HG02840 (cell line): ENCODE measurements around the gene MKNK2.
"Not testable (repeated sequence)": the region's sequence is repeated elsewhere in the genome, so short reads cannot be mapped to it uniquely, and the experiment has no call there.

Experiments
- ATAC-seq: cut with Tn5 transposase; IDR thresholded peaks from one replicate; pipeline ENCODE4 v1.9.1; 2021; ENCODE audit warnings: mild to moderate bottlenecking, moderate library complexity, moderate number of reproducible peaks; ENCODE audit not compliant: unreplicated experiment, low FRiP score

Gene MKNK2

DNA sequence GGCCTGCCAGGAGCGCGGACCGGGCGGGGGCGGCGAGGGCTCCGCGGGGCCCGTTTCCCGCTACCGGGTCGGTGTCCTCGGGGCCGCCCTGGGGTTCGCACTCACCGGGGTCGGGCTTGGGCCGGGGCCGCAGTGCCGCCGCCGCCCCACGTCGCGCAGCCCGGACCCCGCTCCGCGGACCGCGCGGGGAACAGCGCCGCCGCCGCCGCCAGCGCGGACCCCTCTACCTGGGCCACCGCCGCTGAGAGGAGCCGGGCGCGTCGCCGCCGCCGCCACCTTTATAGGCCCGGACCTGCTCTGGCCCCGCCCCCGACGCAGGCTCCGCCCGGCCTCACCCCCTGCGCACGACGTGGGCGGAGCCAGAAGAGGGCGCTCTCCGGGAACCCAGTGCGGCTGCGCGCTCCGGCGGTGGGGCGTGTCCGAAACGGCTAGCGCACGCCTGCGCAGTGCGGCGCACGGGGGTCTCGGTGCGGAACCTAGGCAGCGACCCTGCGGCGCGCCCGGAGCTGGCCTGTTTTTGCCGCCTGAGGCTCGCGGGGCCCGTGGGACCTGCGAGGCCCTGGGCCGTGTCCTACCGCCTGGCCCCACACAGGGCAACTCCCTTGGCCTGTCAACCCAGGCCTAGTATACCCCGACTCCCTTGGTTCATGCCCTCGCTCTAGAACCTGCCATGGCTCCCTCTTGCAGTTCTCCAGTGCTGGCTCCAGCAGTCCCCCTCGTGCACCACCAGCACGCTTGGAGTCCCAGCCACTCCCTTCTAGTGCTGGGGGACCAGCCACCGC lies at the start of gene MKNK2:
Gene MKNK2 (minus strand): TSS at position 254 of the 782 bp plus-strand sequence. CDS start 393 bp downstream, outside the sequence.
- ATAC-seq, result peak; percentile 46

DNA sequence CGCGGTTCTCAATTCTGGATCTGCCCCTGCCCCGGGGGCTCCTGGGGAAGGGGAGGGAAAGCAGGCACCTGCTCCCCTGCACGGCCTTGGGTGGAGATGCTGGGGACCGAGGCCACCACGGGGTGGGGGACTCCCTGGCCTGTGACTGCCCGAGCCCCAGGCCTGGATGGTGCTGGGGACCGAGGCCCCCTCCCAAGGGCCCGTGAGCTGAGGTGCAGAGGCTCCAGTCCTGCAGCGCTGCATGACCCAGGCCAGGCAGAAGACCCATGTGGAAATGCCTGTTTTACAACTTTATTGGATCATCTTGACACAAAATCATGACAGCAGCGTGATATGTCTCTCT lies 49.6 kb upstream of the MKNK2 start:
- no peak for ATAC-seq

DNA sequence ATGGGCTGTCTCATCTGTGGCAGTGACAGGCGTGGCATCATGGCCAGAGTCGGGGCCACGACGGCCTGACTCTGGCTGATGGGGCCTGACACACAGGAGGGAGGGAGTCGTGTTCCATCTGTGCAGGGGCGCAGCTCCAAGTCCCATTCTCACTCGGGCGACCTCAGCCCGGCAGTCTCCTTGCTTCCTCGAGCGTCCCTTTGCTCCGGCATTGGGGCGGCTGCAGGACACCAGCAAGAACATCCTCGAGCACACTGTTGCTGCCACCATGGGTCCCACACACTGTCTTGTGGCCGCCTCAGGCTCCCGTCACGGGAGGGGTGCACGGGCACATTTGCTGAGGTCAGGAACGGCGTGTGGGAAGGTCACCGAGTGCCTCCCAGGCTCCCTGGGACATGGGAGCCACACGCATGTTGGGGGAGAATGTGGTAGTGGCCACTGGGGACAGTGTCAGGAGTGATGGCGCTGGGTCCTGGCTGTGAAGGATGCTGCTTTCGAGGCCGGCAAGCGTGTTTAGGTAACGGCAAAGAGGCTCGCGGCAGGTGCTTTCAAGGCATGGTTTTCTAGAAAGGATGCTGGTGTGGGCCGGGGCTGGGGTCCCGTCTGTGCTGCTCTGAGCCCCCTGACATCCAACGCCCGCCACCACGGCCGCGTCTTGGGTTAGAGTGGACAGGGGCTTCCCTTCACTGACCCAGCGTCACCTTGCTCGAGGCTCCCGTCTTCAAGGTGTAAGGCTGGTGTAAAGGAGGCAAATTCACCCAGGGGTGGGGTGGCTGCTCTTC lies 49.1 kb upstream of the MKNK2 start:
- no peak for ATAC-seq

DNA sequence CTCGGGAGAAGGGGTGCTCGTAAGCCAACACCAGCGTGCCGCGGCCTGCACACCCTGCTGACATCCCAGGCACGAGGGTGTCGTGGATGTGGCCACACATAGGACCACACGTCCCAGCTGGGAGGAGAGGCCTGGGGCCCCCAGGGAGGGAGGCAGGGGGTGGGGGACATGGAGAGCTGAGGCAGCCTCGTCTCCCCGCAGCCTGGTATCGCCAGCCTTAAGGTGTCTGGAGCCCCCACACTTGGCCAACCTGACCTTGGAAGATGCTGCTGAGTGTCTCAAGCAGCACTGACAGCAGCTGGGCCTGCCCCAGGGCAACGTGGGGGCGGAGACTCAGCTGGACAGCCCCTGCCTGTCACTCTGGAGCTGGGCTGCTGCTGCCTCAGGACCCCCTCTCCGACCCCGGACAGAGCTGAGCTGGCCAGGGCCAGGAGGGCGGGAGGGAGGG lies 48.0 kb upstream of the MKNK2 start:
- no peak for ATAC-seq

DNA sequence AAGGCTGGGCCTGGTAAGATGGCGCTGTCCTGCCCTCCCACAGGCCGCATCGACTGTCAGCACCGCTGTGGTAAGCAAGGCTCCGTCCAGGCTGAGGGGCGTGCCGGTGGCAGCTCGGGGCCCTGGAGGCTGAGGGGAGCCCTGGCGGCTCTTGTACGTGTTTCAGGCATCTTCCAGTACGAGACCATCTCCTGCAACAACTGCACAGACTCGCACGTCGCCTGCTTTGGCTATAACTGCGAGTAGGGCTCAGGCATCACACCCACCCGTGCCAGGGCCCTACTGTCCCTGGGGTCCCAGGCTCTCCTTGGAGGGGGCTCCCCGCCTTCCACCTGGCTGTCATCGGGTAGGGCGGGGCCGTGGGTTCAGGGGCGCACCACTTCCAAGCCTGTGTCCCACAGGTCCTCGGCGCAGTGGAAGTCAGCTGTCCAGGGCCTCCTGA lies 46.9 kb upstream of the MKNK2 start:
- no peak for ATAC-seq

DNA sequence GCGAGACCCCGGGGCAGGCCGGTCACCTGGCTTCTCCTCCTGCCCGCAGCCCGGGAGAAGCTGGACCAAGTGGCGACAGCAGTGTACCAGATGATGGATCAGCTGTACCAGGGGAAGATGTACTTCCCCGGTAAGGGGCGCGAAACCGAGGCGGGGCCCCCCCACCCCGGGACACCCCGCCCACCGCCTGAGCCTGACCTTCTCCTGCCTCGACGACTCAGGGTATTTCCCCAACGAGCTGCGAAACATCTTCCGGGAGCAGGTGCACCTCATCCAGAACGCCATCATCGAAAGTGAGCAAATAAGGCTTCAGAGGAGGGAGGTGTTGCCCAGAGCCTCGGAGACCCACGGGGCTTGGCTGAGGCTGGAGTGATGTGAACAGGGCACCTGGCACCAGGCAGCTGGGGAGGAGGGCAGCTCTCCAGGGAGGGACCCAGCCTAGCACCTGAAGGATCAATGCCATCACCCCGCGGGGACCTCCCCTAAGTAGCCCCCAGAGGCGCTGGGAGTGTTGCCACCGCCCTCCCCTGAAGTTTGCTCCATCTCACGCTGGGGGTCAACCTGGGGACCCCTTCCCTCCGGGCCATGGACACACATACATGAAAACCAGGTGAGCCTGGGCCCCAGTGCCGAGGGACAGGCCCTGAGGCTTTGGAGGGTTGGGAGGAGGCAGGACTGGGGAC lies 46.3 kb upstream of the MKNK2 start:
- ATAC-seq, result no peak

DNA sequence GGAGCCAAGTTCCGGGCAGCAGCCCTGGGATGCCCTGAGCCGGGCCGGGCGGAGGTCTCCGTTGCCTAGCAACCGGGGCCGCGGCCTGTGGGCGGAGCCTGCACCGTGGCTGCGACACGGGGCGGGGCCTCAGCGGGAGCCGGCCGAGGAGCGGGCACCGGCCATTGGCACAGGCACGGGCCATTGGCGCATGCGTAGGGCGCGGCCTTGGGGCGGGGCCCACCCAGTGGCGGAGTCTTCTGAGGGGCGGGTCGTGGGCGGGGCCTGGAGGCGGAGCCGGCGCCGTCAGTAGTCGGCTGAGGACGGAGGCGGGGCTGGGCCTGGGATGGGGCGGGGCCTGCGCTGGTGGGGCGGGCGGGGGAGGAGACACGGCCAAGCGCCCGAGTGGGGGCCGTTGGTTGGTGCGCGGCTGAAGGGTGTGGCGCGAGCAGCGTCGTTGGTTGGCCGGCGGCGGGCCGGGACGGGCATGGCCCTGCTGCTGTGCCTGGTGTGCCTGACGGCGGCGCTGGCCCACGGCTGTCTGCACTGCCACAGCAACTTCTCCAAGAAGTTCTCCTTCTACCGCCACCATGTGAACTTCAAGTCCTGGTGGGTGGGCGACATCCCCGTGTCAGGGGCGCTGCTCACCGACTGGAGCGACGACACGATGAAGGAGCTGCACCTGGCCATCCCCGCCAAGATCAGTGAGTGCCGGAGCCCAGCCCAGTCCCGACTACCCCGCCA lies 45.6 kb upstream of the MKNK2 start, which contains the start of gene IZUMO4:
Gene IZUMO4 (plus strand): TSS at position 436 of the 723 bp plus-strand sequence. CDS start 31 bp downstream, at position 467.
- ATAC-seq, result peak; percentile 56

DNA sequence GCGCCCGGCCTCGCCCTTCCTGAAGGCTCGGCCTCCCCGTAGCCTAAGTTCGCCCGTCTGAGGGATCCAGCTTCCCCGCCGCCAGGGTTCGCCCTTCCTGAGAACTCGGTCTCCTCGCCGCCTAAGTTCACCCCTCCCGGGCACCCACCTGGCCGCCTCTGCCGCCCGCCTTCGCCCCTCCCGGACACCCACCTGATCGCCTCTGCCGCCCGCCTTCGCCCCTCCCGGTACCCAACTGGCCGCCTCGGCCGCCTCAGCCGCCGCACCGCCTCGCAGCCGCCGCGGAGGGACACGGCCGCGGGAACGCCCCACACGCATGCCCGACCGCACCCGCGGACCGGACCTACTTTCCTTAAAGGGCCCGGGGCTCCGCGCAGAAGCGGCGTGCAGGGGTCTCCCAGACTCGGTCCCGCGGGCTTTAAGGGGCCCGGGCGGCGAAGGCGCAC lies 45.0 kb upstream of the MKNK2 start, which contains the start of gene MOB3A:
Gene MOB3A (minus strand): TSS at position 293 of the 446 bp plus-strand sequence. CDS start 17,766 bp downstream, outside the sequence.
- ATAC-seq, result peak; percentile 39

DNA sequence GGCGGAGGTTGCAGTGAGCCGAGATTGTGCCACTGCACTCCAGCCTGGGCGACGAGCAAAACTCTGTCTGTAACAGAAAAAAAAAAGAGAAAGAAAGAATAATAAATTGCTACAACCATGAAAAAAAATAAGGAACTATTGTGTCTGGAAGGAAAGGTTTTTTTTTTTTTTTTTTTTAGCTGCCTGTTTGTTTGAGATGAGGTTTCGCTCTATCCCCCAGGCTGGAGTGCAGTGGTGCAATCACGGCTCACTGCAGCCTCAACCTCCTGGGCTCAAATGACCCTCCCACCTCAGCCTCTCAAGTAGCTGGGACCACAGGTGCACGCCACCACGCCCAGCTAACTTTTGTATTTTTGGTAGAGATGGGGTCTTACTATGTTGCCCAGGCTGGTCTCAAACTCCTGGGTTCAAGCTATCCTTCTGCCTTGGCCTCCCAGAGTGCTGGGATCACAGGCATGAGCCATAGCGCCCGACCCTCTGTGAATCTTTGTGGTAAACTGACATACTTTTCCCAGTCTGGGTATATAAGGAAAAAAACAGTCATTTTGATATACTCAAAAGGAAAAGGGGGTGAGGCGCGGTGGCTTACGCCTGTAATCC lies 41.0 kb upstream of the MKNK2 start:
- ATAC-seq, result not testable (repeated sequence)

DNA sequence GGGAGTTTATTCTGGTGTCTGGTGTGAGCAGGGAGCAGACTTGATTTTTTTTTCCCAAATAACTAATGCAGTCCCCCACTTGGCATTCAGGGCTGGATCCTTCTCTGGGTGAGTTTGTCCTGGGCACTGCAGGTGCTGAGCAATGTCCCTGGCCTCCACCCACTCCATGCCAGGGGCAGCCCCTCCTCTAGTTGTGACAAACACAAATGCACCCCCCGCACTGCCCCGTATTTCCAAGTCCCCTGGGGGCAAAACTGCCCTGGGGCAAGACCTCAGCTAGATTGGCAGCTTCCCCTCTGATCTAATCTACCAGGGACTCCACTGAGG lies 38.6 kb upstream of the MKNK2 start:
- ATAC-seq, result peak; percentile 3

DNA sequence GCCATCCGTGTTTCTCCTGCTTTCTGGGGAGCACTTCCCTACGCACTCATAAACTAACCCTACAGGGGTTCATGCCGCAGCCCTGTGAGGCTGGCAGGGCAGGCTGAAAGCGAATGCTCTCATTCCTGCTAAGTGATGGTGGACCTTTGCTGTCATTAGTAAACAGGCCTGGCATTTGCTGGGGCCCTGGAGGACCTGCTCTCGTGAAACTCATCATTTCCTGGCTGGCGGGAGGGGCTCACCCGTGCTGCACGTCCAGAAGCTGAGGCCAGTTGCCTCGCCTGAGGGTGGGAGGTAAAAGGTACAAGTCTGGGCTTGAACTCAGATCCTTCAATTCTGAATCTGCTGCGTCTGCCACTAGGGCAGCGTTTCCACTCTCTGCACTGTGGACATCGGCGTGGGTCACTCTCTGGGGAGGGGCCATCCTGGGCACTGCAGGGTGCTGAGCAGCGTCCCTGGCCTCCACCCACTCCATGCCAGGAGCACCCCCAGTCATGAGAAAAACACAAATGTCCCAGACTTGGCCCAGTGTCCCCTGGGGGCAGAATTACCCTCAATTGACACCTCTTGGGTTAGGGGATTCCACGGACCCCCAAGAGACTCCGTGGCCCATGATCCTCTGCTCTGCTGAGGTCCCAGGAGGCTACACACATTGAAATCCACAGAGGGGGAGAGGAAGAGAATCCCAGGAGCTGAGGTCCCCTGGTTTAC lies 38.1 kb upstream of the MKNK2 start:
- ATAC-seq, result no peak

DNA sequence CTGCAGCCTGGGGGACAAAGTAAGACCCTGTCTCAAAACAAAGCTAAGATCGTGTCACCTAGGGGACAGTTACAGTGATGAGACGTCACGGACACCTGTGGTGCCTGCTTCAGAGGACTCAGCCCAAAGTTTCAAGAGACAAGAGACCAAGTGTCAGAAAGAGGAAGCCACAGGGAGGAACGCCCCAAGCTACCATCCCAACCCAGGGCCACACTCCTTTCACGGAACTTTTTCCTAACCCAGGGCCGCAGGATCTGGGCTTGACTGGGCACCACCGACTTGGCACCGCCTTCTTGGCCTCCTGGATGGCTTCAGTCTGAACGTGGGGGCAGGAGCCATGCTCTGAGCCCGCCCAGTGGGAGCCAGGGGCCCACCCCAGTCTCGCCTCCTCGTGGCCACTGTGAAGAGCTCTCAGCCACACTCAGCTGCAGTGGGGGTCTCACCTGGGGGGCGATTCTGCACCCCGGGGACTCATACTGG lies 36.6 kb upstream of the MKNK2 start:
- ATAC-seq, result no peak

DNA sequence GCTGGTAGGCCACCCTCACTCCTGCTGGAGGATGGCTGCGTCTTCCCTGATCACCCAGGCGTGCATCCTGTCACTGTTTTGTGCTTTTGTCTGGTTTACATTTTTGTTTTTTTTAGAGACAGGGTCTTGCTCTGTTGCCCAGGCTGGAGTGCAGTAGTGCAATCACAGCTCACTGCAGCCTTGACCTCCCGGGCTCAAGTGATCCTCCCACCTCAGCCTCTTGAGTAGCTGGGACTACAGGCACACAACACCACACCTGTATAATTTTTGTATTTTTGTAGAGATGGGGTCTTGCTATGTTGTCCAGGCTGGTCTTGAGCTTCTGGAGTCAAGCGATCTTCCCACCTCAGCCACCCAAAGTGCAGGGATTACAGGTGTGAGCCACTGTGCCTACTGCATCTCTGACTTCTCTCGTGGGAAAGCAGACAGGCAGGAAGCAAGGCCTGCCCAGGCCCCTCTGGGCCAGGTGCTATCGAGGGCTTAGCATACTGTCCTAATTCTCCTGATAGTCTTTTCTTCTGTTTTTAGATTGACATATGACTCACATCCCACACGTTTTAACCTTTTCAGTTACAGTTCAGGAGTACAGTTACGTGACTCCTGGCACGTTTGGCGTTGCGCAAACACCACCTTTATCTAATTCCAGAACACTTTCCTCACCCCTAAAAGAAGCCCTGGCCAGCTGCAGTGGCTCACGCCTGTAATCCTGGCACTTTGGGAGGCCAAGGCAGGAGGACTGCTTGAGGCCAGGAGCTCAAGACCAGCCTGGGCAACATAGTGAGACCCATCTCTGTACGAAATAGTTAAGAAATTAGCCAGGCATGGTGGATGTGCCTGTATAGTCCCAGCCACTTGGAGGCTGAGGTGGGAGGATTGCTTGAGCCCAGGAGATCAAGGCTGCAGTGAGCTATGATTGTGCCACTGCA lies 35.9 kb upstream of the MKNK2 start:
- ATAC-seq, result not testable (repeated sequence)

DNA sequence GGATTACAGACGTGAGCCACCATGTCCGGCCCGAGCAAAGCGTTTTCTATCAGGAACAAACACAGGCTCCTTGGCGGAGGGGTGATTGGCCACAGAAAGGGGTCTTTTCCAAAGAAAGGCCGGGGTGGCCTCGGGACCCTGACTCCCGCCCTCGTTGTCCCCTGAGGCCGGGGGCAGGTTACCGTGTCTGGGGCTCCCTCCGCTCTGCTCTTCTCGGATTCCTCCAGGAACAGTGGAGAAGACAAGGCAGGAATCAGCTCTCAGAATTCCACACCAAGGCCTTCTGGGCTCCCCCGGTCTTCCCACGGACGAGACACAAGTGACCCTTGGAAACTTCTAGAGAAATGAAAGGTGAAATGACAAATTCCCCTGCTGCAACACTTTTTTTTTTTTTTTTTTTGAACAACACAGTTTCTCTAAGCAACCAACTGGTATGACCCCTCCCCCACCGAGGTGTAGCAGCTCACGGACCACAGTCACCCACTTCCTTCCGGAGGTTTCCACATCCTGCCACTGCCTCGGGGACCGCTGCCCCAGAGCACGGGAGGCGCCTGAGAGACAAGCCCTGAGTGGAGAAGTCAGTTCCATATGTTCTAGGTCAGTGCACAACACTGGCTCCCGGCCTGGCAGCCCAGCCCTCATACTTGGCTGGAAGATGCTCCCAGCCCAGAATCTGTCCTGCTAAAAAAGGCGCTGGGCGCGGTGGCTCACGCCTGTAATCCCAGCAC lies 34.1 kb upstream of the MKNK2 start:
- peak; percentile 29 for ATAC-seq

DNA sequence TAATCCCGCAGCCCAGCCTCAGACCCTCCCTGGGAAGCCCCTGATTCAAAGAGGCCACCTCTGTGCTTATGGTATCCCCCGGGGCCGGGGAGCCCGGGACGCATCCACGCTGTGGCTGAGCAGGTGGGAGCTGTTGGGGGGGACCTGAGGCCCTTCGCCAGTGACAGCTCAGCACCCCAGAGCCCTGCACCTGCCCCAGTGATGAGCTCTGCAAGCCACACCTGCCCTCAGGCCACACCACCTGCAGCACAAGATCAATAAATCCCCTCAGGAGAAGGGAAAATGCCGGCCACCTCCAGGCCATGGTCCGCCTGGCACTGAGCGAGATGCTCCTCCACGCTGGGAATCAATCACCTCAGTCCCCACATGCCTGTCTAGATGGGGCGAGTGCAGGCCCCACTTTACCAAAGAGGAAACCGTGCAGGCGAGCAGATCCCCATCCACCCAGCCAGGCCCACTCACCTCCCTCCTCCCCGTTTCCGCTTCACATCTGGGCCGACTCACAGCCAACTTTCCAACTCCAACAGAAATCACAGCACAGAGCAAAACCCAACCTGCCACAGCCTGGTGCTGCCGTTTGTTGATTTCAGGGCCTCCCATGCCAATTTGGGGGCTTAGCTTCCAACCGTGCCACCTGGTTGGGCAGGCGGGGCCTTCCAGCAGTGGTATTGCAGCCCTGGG lies 32.3 kb upstream of the MKNK2 start:
- ATAC-seq, result no peak

DNA sequence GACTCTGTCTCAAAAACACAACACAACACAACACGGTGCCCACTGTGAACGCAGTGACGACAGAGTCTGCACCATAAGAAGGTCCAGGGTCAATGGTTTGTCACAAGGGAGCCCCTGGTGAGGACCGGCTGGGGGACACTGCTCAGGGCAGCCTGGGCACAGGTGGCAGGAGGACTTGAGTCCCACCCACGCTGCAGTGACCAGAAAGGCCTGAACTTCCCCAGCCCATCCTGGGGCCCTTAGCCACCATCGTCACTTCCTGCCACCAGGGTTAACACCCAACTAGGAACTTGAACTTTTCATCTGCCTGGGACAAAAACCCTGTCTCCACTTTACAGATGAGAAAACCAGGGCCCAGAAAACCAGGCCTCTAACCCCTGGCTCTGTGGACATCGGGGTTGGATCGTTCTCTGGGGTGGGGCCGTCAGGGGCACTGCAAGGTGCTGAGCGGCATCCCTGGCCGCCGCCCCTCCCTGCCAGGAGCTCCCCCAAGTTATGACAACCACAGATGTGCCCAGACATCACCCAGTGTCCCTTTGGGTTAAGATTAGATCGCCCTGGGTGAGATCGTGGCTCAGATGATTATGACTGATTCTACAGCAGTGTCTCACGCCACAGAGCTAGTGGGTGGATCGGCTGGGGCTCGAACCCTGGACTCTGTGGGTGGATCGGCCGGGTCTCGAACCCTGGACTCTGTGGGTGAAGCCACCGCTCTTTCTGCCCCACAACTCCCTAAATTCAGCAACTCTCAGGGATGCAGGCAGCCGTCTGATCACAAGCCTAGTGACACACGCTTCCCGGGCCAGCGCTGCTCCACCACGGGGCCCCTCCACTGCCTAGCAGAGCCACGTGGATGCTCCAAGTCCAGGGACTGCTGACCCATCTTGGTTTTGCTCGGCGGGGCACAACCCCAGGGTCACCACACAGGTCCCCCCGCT lies 31.1 kb upstream of the MKNK2 start:
- ATAC-seq, result no peak
